AG09319 (cell line): Measurements from ENCODE around the gene SLC22A14.
"Not testable (repeated sequence)": the region's sequence is repeated elsewhere in the genome, so short reads cannot be mapped to it uniquely, and the experiment has no call there.

Experiments used
- DNase-seq: peaks from one replicate; pipeline ENCODE4 v3.0.0-alpha.2; 2010; ENCODE audit warnings: low read depth; ENCODE audit errors: extremely low read depth
- TF ChIP-seq, protein P1 (sequence below): IDR thresholded peaks from 2 replicates; pipeline ENCODE4 v1.5.1; 2011; ENCODE audit warnings: low read depth, mild to moderate bottlenecking, inconsistent platforms, low read length, moderate library complexity

Gene SLC22A14, protein sequence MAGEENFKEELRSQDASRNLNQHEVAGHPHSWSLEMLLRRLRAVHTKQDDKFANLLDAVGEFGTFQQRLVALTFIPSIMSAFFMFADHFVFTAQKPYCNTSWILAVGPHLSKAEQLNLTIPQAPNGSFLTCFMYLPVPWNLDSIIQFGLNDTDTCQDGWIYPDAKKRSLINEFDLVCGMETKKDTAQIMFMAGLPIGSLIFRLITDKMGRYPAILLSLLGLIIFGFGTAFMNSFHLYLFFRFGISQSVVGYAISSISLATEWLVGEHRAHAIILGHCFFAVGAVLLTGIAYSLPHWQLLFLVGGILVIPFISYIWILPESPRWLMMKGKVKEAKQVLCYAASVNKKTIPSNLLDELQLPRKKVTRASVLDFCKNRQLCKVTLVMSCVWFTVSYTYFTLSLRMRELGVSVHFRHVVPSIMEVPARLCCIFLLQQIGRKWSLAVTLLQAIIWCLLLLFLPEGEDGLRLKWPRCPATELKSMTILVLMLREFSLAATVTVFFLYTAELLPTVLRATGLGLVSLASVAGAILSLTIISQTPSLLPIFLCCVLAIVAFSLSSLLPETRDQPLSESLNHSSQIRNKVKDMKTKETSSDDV

GRCh38 chr3:38281895-38282686 lies at the start of gene SLC22A14:
SLC22A14 (plus strand) TSS chr3:38282294; CDS start chr3:38306027, 23,733 bp downstream.
- TF ChIP-seq, protein P1, sequence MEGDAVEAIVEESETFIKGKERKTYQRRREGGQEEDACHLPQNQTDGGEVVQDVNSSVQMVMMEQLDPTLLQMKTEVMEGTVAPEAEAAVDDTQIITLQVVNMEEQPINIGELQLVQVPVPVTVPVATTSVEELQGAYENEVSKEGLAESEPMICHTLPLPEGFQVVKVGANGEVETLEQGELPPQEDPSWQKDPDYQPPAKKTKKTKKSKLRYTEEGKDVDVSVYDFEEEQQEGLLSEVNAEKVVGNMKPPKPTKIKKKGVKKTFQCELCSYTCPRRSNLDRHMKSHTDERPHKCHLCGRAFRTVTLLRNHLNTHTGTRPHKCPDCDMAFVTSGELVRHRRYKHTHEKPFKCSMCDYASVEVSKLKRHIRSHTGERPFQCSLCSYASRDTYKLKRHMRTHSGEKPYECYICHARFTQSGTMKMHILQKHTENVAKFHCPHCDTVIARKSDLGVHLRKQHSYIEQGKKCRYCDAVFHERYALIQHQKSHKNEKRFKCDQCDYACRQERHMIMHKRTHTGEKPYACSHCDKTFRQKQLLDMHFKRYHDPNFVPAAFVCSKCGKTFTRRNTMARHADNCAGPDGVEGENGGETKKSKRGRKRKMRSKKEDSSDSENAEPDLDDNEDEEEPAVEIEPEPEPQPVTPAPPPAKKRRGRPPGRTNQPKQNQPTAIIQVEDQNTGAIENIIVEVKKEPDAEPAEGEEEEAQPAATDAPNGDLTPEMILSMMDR: no peak
- DNase-seq: no peak

DNA sequence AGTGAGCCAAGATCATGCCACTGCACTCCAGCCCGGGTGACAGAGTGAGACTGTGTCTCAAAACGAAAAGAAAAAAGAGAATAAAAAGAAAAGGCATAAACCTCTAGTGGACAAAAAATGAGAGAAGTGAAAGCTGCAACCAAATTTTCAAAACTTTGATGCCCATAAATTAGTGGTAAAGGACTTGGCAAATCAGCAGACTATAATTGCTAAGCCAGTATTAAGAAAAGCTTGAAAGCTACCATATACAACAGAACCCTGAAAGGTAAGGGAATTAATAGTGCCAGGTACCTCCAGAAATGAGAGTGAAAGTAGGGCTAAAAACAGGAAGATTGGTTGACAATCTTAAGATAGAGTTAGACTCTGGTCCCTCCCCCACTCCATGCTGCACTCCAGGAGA lies 49.4 kb upstream of the SLC22A14 start:
- no peak for DNase-seq
- TF ChIP-seq, protein P1: no peak

DNA sequence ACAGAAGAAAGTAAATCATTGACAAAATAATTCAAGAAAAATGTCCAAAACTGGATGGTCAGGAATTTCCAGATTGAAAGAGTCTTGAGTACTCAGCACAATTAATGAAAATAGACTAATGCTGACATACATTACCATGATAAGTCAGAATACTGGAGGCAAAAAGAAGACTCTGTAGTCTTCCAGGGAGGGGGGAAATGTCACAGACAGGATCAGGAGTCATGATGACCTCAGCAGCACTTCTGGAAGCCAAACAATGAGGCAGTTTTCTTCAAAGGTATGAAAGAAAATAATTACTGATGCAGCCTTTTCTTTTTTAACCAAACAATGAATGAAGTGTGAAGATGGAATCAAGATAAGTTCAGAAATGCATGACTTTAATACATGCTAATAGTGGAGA lies 46.6 kb upstream of the SLC22A14 start:
- no peak for DNase-seq
- TF ChIP-seq, protein P1: no peak

GRCh38 chr3:38238416-38239008 lies 43.6 kb upstream of the SLC22A14 start:
- TF ChIP-seq, protein P1: no peak

DNA sequence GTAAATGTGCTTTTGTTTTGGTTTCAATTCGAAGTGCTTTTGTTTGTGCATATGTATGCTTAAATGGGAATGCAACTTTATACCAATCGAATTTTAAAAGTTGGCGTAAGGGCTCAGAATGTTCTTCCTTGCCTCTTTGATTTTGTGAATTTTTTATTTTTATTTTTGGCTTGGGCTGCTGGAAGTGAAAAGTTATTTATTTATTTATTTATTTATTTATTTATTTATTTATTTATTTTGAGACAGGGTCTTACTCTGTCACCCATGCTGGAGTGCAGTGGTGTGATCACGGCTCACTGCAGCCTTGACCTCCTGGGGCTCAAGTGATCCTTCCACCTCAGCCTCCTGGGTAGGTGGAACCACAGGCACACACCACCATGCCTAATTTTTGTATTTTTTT lies 39.3 kb upstream of the SLC22A14 start:
- DNase-seq: not testable (repeated sequence)

More at GRCh38 chr3:38238416-38239008, 43.6 kb upstream of the SLC22A14 start:
- no peak for DNase-seq

DNA sequence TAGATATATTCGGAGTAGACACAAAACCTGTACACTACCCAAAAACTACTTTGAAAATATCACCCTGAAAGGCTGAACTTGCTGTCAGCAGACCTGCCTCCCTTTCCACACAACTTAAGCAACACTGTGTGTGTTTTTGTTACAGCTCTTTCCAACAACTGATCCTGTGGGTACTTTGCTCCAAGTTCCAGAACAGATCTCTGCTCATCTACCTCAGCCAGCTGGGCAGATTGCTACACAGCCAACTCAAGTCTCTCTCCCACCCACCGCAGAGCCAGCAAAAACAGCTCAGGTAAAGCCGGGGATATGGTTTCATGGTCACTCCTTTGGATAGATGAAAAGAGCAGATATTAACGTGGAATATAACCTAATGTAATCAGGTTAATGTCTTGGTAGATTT lies 36.2 kb upstream of the SLC22A14 start:
- no peak for DNase-seq
- TF ChIP-seq, protein P1: no peak

GRCh38 chr3:38247366-38248035 lies 34.6 kb upstream of the SLC22A14 start:
- DNase-seq: peak; percentile 54
- TF ChIP-seq, protein P1: peak; percentile 39
